WTC11 (cell line): Measurements from ENCODE around the gene DNAH7.

Source experiments
- ATF1 ChIP-seq: sonication (generic); formaldehyde crosslinking; IDR thresholded peaks from 2 replicates; pipeline ENCODE4 v1.8.1; 2023; ENCODE audit warnings: mild to moderate bottlenecking, moderate library complexity, missing genetic modification reagents
- ATF2 ChIP-seq: sonication (generic); formaldehyde crosslinking; IDR thresholded peaks from 2 replicates; pipeline ENCODE4 v1.8.1; 2022; ENCODE audit warnings: low read depth, missing genetic modification reagents, borderline replicate concordance
- CTCF ChIP-seq: fragments of 200-600 bp; IDR thresholded peaks from 2 replicates; pipeline ENCODE4 v1.8.0; 2022; ENCODE audit warnings: antibody characterized with exemption
- MAX ChIP-seq: sonication (generic); formaldehyde crosslinking; IDR thresholded peaks from 2 replicates; pipeline ENCODE4 v1.8.0; 2022; ENCODE audit warnings: mild to moderate bottlenecking, missing genetic modification reagents
- NR1H2 ChIP-seq: sonication (generic); formaldehyde crosslinking; IDR thresholded peaks from 2 replicates; pipeline ENCODE4 v1.9.0; 2021; ENCODE audit warnings: mild to moderate bottlenecking, moderate library complexity, missing genetic modification reagents
- TP53 ChIP-seq: sonication (generic); formaldehyde crosslinking; IDR thresholded peaks from 2 replicates; pipeline ENCODE4 v1.8.1; 2023; ENCODE audit warnings: mild to moderate bottlenecking, missing genetic modification reagents
- USF2 ChIP-seq: sonication (generic); formaldehyde crosslinking; IDR thresholded peaks from 2 replicates; pipeline ENCODE4 v1.8.1; 2023; ENCODE audit warnings: mild to moderate bottlenecking, missing genetic modification reagents, moderate library complexity
- ZNF219 ChIP-seq: sonication (generic); formaldehyde crosslinking; IDR thresholded peaks from 2 replicates; pipeline ENCODE4 v1.8.0; 2023; ENCODE audit warnings: missing genetic modification reagents, mild to moderate bottlenecking, borderline replicate concordance
- ZNF263 ChIP-seq: sonication (generic); formaldehyde crosslinking; IDR thresholded peaks from 2 replicates; pipeline ENCODE4 v1.8.1; 2022; ENCODE audit warnings: low read depth, mild to moderate bottlenecking, moderate library complexity, missing genetic modification reagents
- ZNF416 ChIP-seq: fragments of 250-450 bp; sonication (Bioruptor Pico); IDR thresholded peaks from 2 replicates; pipeline ENCODE4 v1.9.0; 2021; ENCODE audit warnings: mild to moderate bottlenecking, inconsistent platforms
- ZNF425 ChIP-seq: fragments of 250-450 bp; sonication (Bioruptor Pico); conservative IDR thresholded peaks from 2 replicates; pipeline ENCODE4 v1.9.0; 2021; ENCODE audit warnings: mild to moderate bottlenecking

GRCh38 chr2:195815083-195815482 lies 253.6 kb downstream of the DNAH7 start:
- TF ChIP-seq CTCF: no peak
- TF ChIP-seq ZNF425 (CRISPR knock-in tag): no peak
- no peak for TF ChIP-seq NR1H2 (CRISPR knock-in tag)
- no peak for TF ChIP-seq USF2 (CRISPR knock-in tag)
- no peak for TF ChIP-seq ZNF416 (CRISPR knock-in tag)
- no peak for TF ChIP-seq ATF2 (CRISPR knock-in tag)
- TF ChIP-seq ATF1 (CRISPR knock-in tag): no peak
- no peak for TF ChIP-seq ZNF263
- TF ChIP-seq TP53 (CRISPR knock-in tag): no peak
- no peak for TF ChIP-seq MAX (CRISPR knock-in tag)
- no peak for TF ChIP-seq ZNF219 (CRISPR knock-in tag)
